GM12875 (cell line): ENCODE measurements around the gene TSHZ1.

Experiments
- H3K4me3 ChIP-seq: one replicate; pipeline ENCODE4 v1.5.1; 2011; ENCODE audit warnings: low read depth, low read length, control low read depth
- CTCF ChIP-seq: IDR thresholded peaks from 2 replicates; pipeline ENCODE4 v1.5.1; 2011; ENCODE audit warnings: low read depth, mild to moderate bottlenecking, control low read depth, inconsistent platforms, low read length, moderate library complexity, borderline replicate concordance; ENCODE audit not compliant: insufficient read depth

TSHZ1 gene

GRCh38 chr18:75241705-75242104, 31.1 kb downstream of the TSHZ1 start:
- TF ChIP-seq CTCF: no peak
- H3K4me3 ChIP-seq: no peak overlapping the region

- H3K4me3 ChIP-seq: no peak overlapping the region
- TF ChIP-seq CTCF: peak; percentile 27; the same call in 1 of the 2 replicates
These were observed 34.0 kb downstream of the TSHZ1 start for GRCh38 chr18:75244351-75245313.

GRCh38 chr18:75246721-75247610, 36.4 kb downstream of the TSHZ1 start:
- no peak overlapping the region for H3K4me3 ChIP-seq
- no peak for TF ChIP-seq CTCF

- no peak overlapping the region for H3K4me3 ChIP-seq
- TF ChIP-seq CTCF: no peak
These were observed 37.2 kb downstream of the TSHZ1 start for GRCh38 chr18:75247611-75248421.

- no peak for TF ChIP-seq CTCF
- H3K4me3 ChIP-seq: no peak overlapping the region
These were observed 38.0 kb downstream of the TSHZ1 start for GRCh38 chr18:75248426-75249174.

GRCh38 chr18:75249175-75249518, 38.5 kb downstream of the TSHZ1 start:
- no peak for TF ChIP-seq CTCF
- H3K4me3 ChIP-seq: no peak overlapping the region
